Heart left ventricle (tissue), 16 donors: Measurements from ENCODE around the gene RABGAP1. TPM values are rescaled to one million over a fixed set of nuclear protein-coding genes. Genes with fewer than 3 reads are reported as not detected.

ENCODE experiments used
- ATAC-seq, 4 donors: fragments of 200-7000 bp; cut with Tn5 transposase; one replicate each; pipeline ENCODE4 v1.9.1; 2020 to 2022; ENCODE audit warnings: moderate library complexity in 4 of 4, mild to moderate bottlenecking in 3 of 4, moderate number of reproducible peaks in 1 of 4
- DNase-seq, 5 donors: peaks; one replicate each; pipeline ENCODE4 v3.0.0-alpha.2; 2020
- H3K27ac ChIP-seq, 12 donors: fragments of 200-600 bp; sonication (generic) in 4 of 12; one replicate each; pipeline versions ENCODE4 v1.5.0 to v1.8.0; 2016 to 2022; ENCODE audit warnings: mild to moderate bottlenecking in 2 of 12
- H3K27me3 ChIP-seq, 9 donors: fragments of 200-600 bp; sonication (generic) in 2 of 9; one replicate each; pipeline versions ENCODE4 v1.5.1 to v1.8.0; 2016 to 2022; ENCODE audit warnings: mild to moderate bottlenecking in 3 of 9
- H3K36me3 ChIP-seq, 9 donors: fragments of 200-600 bp; sonication (generic) in 2 of 9; one replicate each; pipeline versions ENCODE4 v1.5.0 to v1.8.0; 2018 to 2022; ENCODE audit warnings: mild to moderate bottlenecking in 2 of 9
- H3K4me1 ChIP-seq, 12 donors: fragments of 200-600 bp; sonication (generic) in 4 of 12; one replicate each; pipeline versions ENCODE4 v1.5.0 to v1.8.0; 2016 to 2022; ENCODE audit warnings: mild to moderate bottlenecking in 3 of 12
- H3K4me3 ChIP-seq, 12 donors: fragments of 200-600 bp; sonication (generic) in 4 of 12; one replicate each; pipeline versions ENCODE4 v1.5.0 to v1.8.0; 2017 to 2022; ENCODE audit warnings: mild to moderate bottlenecking in 9 of 12, moderate library complexity in 4 of 12
- H3K9me3 ChIP-seq, 12 donors: fragments of 200-600 bp; sonication (generic) in 4 of 12; one replicate each; pipeline versions ENCODE4 v1.5.0 to v1.8.0; 2016 to 2022; ENCODE audit warnings: mild to moderate bottlenecking in 1 of 12
- CTCF ChIP-seq, 12 donors: fragments of 200-600 bp; sonication (generic) in 4 of 12; IDR thresholded peaks; one replicate each; pipeline versions ENCODE4 v1.5.0 to v1.8.0; 2018 to 2022; ENCODE audit warnings: antibody characterized with exemption in 12 of 12, mild to moderate bottlenecking in 5 of 12
- POLR2A ChIP-seq, 2 donors: fragments of 450-650 bp; IDR thresholded peaks; one replicate each; pipeline ENCODE4 v1.6.1; 2017; ENCODE audit warnings: antibody characterized with exemption in 2 of 2, mild to moderate bottlenecking in 2 of 2, moderate library complexity in 2 of 2
- WGBS, 4 donors: extraction: QIAGEN DNeasy Blood & Tissue Kit in 2 of 4; methylation state at CpG; one replicate each; pipeline versions ENCODE4 v1.1.5 to v1.1.7; 2013 to 2018; 5-methylcytosine and 5-hydroxymethylcytosine counted together
- intact Hi-C, 10 donors: fragments of 100-400 bp; cut with DNase I; formaldehyde crosslinking; loops; one replicate each; pipeline versions ENCODE4 v1.11.1 to v1.14.2; 2022
- polyA plus RNA-seq, 2 donors: library from polyadenylated mRNA; stranded (reverse); fragments of 200-250 nt; gene quantifications; one replicate each; pipeline ENCODE4 v1.2.3, GENCODE V29; 2013
- total RNA-seq, 9 donors: library from RNA; depleted of rRNA in 2 of 9; stranded (reverse); fragments of >200 nt in 2 of 9; fragmentation: NEBNext Ultra II Directional in 3 of 9; extraction: Animal tissue kit (Norgen Biotek cat#: 25700) in 3 of 9; gene quantifications; one replicate each; pipeline versions ENCODE4 v1.1.0 to v1.2.4, GENCODE V29; 2016 to 2023
- donor health status: ischemic (EF 13 %, LVEDD 7.1; RV severe dilation, severe dysfunction).
- donor health status: healthy with polysubstance abuse.
- donor health status: DM: no; HTN: yes; CAD: no.
- donor health status: DM: no; HTN: no; CAD: no.
- donor health status: ischemic (EF 25% LVEDD 6.9; RV normal size, moderate dysfunction).
- donor health status: ischemic (EF 25% LVEDD 5.7; RV mildly dilated, moderate dysfunction).
- donor health status: healthy.
- donor health status: DM: yes; HTN: yes; CAD: no.
- donor health status: ischemic (EF 35%, LVEDD 5.7; RV mildly dilated, moderate dysfunction).
- donor health status: nonischemic (EF 11% LVEDD 7.7; RV severe dilation, severe dysfunction).
- donor health status: DM: yes; HTN: yes; CAD: no.
- donor health status: PGD.
- donor health status: ischemic (EF 29% LVEDD 5.4; RV normal size, mild dysfunction).
- donor health status: nonischemic (EF 23%, LVEDD 6.1; RV moderate dilation, normal function).

RABGAP1 gene
- total and polyA plus RNA-seq, 11 donors, result 11.8 to 62.2 (median 43.3) TPM

- H3K9me3 ChIP-seq, result no peaks in the 10 kb centered on the region
- 93 to 97% (median 96%) methylated on average over 4 of the region's 4 CpGs for whole genome bisulfite sequencing, 4 donors
- intact Hi-C loops, result no loop called here
- DNase-seq (no peak), ATAC-seq (no peak)
- no peak overlapping the region for H3K4me3 ChIP-seq
- H3K27me3 ChIP-seq, result no peaks in the 10 kb centered on the region
- no peaks in the 10 kb centered on the region for H3K4me1 ChIP-seq
- TF ChIP-seq POLR2A (IDR thresholded peaks at IDR 0.05) (no peak), CTCF (IDR thresholded peaks at IDR 0.05) (no peak)
- H3K36me3 ChIP-seq, result peaks cover 0 to 36% (median 8%) of the 10 kb centered on the region in 9 donors
- H3K27ac ChIP-seq, result no peak overlapping the region
Observed at GRCh38 chr9:123128591-123128990, 187.8 kb downstream of the RABGAP1 start.

- H3K27ac ChIP-seq, result no peak overlapping the region
- H3K9me3 ChIP-seq, result no peaks in the 10 kb centered on the region
- ATAC-seq, result no peak
- peaks cover 0 to 37% (median 8%) of the 10 kb centered on the region in 9 donors for H3K36me3 ChIP-seq
- TF ChIP-seq POLR2A (IDR thresholded peaks at IDR 0.05), result no peak
- no peak for TF ChIP-seq CTCF (IDR thresholded peaks at IDR 0.05)
- intact Hi-C loops, result no loop called here
- H3K27me3 ChIP-seq, result no peaks in the 10 kb centered on the region
- H3K4me3 ChIP-seq, result no peak overlapping the region
- 96 to 100% (median 98%) methylated on average over 1 of the region's 1 CpG for WGBS, 4 donors
- no peak for DNase-seq
- no peaks in the 10 kb centered on the region for H3K4me1 ChIP-seq
Observed at GRCh38 chr9:123129423-123129822, 188.6 kb downstream of the RABGAP1 start.

GRCh38 chr9:123131258-123131657 is 190.4 kb downstream of the RABGAP1 start:
- H3K36me3 ChIP-seq, result peaks cover 0 to 47% (median 8%) of the 10 kb centered on the region in 9 donors
- intact Hi-C loops, result loop anchor here in 1 of 10 donors (10.0 kb wide), 1 partner anchor 54 kb away; no protein-coding TSS in a partner anchor
- no peak for TF ChIP-seq POLR2A (IDR thresholded peaks at IDR 0.05)
- TF ChIP-seq CTCF (IDR thresholded peaks at IDR 0.05), result no peak
- no peaks in the 10 kb centered on the region for H3K9me3 ChIP-seq
- WGBS, 4 donors, result 52 to 76% (median 67%) methylated on average over 1 of the region's 1 CpG
- ATAC-seq (no peak), DNase-seq (no peak)
- no peak overlapping the region for H3K27ac ChIP-seq
- H3K27me3 ChIP-seq, result no peaks in the 10 kb centered on the region
- no peak overlapping the region for H3K4me3 ChIP-seq
- H3K4me1 ChIP-seq, result no peaks in the 10 kb centered on the region

- TF ChIP-seq CTCF (IDR thresholded peaks at IDR 0.05) (no peak), POLR2A (IDR thresholded peaks at IDR 0.05) (no peak)
Observed at GRCh38 chr9:123131993-123132392, 191.2 kb downstream of the RABGAP1 start.

More at GRCh38 chr9:123131993-123132392, 191.2 kb downstream of the RABGAP1 start:
- peaks cover 0 to 48% (median 8%) of the 10 kb centered on the region in 9 donors for H3K36me3 ChIP-seq
- no peak overlapping the region for H3K4me3 ChIP-seq
- no peaks in the 10 kb centered on the region for H3K9me3 ChIP-seq
- no peaks in the 10 kb centered on the region for H3K4me1 ChIP-seq
- intact Hi-C loops, result loop anchor here in 1 of 10 donors (10.0 kb wide), 1 partner anchor 53 kb away; no protein-coding TSS in a partner anchor
- ATAC-seq (no peak), DNase-seq (no peak)
- no peaks in the 10 kb centered on the region for H3K27me3 ChIP-seq
- no peak overlapping the region for H3K27ac ChIP-seq
